GM19324 (cell line): ENCODE results near the gene PSMB8.
A peak's percentile ranks its signal among the peaks of the same experiment; 100 is the strongest.
"Not testable (repeated sequence)": the region's sequence is repeated elsewhere in the genome, so short reads cannot be mapped to it uniquely, and the experiment has no call there.

Experiments
- ATAC-seq: cut with Tn5 transposase; IDR thresholded peaks from one replicate; pipeline ENCODE4 v1.9.1; 2021; ENCODE audit warnings: mild to moderate bottlenecking, moderate library complexity; ENCODE audit not compliant: unreplicated experiment, low FRiP score

Gene PSMB8

DNA sequence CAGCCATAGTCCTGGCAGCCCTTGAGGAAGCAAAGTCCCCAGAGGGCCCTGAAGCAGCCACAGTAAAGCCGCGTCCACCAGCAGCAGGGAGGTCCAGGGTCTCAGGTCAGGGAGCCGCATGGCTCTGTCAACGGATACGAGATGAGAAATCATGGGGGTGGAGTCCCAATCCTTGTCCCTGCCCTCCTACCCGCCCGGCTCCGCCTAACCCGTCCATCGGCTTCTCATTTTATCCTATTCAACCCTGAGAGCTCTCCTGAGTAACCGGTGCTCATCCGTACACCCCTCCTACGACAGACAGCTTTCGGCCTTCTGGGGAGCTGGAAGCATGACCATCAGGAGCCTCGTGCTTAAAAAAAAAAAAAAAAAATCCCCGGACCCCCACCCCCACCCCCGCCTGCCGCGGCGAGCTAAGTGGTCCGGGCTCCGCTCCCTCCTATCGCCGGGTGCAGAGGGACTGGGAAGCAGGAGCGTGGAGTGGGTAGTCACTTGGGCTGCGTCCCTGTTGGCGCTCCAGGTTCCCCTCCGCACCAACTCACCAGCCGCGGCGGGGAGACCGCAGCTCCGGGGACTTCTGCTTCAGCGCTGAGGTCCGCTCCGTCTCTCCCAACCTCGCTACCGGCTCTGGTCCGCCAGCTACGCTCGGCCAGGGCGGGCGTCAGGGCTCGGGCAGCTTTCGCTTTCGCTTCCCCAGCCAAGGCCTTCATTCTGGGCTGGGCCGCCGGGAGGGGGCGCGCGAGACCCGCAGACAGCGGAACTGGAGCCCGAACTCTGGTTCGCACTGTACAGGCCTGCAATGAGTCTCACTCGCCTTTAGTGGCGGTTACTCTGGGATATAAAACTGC, 5.5 kb downstream of the PSMB8 start, which contains the start of gene TAP2:
TSS of gene TAP2 (minus strand) at position 626 of the 845 bp plus-strand sequence. CDS start at position 120, 506 bp downstream.
- ATAC-seq, result peak; percentile 76

DNA sequence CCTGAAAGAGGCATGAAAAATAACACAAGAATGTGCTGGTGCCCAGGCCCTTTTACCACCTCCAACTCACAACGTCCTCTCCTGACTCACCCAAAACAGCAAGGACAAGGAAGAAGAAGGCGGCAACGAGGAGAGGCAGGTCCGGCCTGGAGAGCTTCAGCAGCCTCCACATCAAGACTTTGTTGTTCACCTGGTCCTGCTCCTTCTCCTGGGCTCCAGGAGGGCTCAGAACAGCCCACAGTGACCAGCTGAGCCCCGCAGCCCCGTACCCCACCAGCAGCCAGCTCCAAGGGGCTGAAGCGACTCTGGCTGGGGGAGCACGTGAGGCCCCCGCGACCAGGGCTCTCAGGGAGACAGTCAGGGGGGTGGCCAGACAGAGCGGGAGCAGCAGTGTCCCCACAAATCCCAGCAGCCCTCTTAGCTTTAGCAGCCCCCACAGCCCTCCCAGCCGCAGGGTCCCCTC, 6.2 kb downstream of the PSMB8 start:
- ATAC-seq, result no peak

DNA sequence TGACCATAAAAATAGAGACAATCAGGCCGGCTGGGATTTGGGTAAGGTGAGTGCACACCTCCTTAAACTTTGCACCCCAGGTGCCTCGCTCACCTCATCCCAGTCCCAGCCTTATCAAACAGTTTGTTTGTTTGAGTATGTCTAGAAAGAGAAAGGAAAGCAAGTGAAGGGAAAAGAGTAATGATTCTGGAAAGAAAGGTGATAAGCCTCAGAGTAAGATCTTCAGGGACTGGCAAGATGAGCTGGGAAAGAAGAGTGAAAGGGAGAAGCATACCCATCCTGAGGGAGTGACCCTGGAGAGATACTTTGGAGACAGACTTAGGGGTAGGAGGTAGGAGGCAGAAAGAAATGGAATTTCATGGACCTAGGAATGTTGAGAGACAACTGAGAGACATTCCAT, 7.0 kb downstream of the PSMB8 start:
- ATAC-seq, result no peak

DNA sequence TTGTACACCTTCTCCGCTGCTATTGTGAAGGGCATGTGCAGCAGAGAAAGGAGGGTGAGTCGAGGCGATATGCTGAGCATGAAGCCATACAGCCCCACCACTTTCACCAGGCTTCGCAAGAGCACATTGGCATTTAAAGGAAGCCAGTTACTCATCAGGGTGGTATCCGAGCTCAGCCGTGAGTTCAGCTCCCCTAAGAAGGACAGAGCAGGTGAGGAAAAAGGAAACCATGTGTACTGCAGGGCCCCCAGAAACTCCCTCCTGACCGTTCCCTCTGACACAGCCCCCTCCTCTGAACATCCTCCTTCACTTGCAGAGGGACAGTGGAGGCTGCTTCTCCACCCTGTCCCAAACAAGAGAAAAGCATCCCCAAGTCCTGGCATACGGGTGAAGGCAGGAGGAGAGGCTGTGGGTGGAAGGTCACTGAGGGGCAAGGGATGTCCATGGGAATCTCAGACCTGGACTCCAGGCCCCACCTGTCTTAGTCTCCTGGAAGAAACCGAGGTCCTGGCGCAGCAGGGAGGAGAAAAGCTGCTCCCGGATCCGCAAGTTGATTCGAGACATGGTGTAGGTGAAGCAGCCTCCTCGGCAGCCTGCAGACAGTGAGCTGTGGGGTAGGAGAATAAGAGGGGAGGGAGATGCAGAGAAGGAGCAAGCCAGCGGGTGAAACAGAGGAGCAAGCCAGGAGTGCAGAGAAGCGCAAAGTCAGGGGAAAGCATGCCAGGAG, 8.5 kb downstream of the PSMB8 start:
- ATAC-seq, result no peak

DNA sequence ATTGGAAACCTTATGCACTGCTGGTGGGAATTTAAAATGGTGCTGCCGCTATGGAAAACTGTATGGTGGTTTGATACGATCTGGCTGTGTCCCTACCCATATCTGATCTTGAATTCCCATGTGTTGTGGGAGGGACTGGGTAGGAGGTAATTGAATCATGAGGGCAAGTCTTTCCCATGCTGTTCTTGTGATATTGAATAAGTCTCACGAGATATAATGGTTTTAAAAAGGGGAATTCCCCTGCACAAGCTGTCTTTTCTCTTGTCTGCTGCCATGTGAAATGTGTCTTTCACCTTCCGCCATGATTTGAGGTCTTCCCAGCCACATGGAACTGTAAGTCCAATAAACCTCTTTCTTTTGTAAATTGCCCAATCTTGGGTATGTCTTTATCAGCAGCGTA, 10.2 kb downstream of the PSMB8 start:
- no peak for ATAC-seq

DNA sequence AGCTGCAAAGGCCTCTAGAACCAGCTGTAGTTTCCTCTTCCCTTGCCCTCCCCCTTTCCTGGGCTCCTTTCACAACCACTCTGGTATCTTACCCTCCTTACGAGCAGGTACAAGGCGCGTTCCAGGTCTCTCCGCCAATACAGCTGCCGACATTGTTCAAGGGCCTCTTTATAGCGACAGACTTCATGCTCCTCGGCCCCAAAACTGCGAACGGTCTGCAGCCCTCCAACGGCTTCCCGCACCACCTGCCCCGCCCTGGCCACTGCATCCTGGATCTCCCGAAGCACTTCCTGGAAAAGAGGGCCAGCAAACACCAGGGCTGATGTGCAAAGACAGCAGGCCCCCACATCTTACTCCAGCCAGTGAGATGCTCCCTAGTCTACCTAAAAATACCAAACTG, 11.3 kb downstream of the PSMB8 start:
- no peak for ATAC-seq

DNA sequence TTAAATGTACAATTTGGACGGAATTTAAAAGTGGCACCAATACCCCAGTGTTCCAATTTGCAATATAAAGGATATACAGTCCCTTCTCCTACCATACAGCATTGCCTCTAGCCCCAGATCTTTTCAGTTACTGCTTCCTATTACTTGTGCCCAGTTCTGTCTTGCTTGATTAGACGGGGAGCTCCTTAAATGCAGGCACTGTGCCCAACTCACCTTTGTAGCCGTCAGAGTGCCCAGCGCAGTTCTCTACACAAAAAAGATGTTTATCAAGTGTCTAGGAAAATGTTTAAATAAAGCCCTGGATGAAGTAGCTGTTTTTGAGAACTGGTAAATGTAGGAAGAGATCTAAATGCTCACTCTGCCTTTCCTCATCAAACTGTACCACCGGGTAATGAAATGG, 12.9 kb downstream of the PSMB8 start:
- no peak for ATAC-seq

DNA sequence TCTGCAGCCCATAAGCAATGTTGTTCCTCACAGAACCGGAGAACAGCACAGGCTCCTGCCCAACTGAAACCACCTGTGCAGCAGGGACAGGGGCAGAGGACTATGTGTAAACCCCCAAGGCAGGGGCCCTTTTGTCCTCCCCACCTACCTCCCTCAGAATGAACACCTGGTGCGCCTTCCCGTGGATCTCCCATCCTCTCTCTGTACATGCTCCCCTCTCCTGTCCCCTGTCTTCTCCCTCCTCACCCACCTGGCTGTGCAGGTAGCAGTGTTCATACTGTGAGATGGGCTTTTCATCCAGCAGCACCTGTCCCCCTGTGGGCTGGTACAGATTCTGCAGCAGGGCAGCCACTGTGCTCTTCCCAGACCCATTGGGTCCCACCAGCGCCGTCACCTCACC, 13.8 kb downstream of the PSMB8 start:
- no peak for ATAC-seq

DNA sequence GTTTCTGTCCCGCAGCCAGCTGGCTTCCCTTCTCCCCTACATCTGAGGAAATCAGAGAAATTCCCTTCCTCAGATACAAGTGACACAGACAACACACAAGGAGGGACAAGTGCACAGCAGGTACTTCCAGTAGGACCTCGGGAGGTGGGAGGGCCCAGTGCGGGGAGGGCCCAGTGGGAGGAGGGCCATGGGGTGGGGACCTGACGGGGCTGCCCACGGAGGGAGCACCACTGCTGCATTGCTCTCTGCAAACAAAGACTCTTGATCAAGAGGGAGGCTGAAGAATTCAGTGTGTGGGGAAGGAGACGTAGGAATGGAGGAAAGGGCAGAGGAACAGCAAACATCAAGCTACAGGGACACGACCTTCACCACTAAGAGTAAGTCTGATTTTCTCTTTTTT, 14.4 kb downstream of the PSMB8 start:
- no peak for ATAC-seq

DNA sequence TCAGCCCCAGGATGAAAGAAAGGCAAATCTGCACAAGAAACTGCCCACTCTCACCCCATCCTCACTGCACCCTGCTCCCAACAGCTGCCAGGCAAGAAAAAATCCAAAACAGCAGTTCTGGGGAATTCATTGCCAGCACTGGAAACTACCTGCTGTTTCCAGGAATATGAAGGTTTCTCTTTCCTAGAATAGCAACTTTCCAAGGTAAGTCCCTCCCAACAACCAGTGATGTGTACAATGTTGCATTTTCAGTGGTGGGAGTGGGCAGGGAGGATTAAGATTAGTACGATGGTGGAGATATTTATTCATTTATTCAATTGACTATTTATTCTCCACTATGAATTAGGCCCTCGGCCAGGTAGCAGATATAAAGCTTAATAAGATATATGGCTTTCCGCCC, 16.8 kb downstream of the PSMB8 start:
- ATAC-seq, result no peak

DNA sequence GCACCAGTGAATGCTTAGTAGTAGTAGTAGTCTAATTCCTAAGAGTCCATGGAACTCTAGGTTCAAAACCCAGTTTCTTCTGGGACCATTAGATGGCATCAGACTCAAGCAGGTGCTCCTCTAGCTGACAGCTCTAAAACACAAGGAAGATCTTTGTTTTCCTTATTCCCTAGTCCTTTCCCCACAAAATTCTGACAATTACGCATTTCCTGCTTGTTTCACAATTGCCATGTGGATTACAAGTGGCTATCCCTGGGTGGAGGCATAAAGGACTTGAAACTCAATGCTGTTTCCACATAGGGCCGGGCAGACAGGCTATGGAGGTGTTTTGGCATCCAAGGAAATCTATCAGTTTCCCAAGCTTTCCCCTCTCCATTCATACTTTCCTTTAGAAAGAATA, 17.9 kb downstream of the PSMB8 start:
- no peak for ATAC-seq

DNA sequence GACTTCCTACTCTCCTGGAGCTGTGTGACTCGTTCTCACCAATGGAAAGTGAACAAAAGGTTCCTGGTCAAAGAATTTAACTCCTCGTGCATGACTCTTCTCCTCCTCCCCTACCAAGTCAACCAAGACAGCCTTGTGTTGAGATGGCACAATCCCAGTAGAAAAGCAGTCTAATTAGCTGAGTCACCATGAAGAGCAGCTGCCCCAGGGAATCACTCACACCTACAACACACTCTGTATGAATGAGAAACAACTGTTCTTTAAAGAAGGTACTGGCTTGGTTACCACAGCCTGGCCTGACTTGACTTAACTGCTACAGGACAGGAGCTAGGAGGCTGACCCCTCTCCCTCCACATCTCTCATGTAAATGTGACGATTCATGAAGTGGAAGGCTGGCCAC, 24.1 kb downstream of the PSMB8 start:
- ATAC-seq, result no peak

DNA sequence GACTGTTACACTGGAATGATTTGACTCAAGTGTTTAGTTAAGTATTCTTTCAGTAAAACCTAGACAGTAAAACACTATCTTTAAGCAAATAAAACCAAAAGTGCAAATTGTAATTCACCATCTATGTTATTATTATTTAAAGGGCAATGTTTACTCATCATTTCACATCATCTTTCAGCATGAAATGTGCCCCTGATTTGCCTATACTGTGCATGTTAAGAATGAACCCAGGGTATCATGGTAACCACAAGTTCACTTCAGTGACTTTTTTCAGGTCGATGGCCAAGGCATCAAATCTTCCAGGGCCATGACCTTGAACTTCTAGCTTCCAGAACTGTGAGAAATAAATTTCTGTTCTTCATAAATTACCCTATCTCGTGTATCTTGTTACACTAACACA, 25.0 kb downstream of the PSMB8 start:
- ATAC-seq, result no peak

DNA sequence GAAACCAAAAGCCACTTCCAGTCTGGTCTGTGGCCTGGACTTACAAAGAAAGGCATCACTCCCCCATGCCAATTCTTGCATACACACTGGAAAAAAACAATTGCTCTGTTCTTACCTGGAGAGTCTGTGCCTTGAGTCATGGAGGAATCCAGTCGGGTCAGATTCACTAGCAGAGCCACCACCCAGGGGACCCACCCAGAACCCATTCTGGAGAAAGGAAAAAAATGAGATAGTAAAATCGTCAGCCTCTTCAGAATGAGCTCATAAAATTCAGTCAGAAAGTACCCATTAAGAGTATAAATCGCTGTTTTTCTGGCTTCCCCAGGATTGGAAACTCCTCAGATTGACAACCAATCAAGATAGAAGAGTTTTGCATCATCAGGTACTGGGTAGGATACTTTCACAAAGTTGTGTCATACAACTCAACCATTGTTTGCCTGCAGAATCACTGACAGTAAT, 27.1 kb downstream of the PSMB8 start, which contains the start of gene HLA-DOB:
TSS of gene HLA-DOB (minus strand) at position 257 of the 459 bp plus-strand sequence. CDS start at position 206, 51 bp downstream.
- ATAC-seq, result peak; percentile 39

DNA sequence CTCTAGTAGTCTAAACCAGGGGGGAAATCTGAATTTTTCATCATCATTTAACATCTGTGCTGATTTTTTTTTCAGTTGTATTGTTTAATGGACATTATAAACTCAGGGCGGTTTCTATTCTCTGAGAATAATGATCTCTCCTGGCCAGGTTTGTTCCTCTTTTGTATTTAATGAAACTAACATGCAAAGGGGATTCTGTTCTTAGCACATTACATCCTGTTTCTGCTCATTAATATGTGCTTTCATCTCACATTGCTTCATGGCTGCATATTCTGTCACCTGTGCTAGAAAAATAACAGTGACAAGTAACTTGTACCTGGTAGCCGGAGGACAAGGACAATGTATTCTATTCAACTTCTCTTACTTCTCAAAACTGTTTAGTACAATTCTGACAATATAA, 27.9 kb downstream of the PSMB8 start:
- ATAC-seq, result peak; percentile 63

DNA sequence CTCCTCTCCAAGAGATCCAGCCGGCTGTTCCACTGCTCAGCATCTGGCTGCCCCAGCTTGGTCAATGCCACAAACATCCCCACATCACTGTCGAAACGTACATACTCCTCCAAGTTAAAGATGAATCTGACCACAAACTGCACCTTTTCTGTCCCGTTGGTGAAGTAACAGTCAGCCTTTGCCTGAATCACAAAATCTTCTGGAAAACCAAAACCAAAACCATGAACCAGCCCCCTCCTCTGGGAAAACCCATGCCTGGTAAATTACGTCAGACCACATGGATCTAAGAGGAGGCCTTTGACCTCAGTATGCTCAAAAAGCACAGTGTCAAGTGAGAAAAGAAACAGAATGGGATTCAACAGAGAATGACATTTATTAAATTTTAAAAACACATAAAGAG, 28.7 kb downstream of the PSMB8 start:
- ATAC-seq, result no peak

DNA sequence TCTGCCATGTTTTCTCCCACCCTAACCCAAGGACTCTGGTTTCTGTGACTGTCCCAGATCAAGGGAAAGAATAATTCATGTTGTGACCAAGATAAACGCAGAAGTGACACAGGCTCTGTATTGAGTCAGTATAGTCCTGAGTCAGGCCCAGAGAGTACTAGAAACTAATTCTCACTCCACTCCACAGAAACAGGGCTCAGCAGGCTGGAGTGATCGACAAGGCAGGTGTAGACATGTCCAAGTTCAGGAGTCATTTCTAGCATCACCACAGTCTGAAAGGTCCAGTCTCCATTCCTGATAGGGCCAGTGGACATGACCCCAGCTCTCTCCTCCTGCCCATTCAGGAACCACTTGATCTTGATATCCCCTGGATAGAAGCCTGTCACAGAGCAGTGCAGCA, 29.7 kb downstream of the PSMB8 start:
- no peak for ATAC-seq

DNA sequence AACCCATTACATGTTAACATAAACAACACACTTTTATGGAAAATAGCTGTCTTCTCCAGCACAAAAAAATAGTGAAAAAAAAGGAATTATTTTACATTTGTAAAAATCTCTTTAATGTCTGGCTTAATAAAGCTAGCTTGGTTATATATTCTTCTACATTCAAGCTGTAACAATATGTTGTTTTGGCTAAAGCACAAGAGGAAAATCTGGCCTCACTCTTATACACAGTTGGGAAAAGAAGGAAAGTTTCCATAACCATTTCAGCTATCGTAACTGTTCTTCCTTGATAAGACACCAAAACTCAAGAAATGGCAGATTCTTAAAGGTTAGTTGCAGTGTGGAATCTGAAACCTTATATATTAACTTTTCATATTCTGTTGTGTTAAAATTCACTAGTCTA, 34.7 kb downstream of the PSMB8 start:
- no peak for ATAC-seq

DNA sequence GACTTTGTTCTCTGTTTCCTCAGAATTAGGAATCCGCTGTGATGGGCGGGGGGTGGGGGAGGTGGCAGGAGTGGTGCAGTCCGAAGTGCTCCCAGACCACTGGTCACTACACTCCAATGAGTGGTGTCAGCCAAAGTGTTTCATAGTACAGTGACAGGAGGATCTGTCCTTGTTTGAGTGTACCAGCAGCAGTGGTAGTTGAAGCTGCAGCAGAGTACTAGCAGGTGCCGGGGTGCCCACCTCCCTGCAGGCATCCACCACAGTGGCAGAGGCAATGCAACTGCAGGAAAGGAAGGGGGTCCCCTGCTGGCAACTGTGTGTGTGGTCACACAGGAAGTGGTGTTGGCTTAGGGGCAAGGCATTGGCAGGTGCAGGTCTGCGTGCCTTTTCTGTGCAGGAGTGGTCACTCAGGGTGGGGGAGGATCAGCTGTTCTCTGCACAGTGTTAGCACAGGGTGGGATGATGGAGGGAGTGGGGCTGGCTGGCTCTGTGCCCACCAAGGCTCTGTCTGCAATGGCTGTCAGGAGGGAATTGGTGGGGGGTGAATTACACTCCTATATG, 36.7 kb downstream of the PSMB8 start:
- ATAC-seq, result no peak

DNA sequence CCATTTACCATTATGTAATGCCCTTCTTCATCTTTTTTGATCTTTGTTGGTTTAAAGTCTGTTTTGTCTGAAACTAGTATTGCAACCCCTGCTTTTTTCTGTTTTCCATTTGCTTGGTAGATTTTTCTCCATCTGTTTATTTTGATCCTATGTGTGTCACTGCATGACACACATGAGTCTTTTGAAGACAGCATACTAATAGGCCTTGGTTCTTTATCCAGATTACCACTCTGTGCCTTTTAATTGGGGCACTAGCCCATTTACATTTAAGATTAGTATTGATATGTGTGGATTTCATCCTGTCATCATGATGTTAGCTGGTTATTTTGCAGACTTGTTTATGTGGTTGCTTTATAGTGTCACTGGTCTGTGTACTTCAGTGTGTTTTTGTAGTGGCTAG, 38.4 kb downstream of the PSMB8 start:
- ATAC-seq, result not testable (repeated sequence)

DNA sequence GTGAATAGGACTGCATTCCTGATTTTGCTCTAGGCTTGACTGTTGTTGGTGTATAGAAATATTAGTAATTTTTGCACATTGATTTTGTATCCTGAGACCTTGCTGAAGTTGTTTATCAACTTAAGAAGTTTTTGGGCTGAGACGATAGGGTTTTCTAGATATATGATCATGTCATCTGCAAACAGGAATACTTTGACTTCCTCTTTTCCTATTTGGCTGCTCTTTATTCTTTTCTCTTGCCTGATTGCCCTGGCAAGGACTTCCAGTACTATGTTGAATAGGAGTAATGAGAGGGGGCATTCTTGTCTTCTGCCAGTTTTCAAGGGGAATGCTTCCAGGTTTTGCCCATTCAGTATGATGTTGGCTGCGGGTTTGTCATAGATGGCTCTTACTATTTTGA, 40.4 kb downstream of the PSMB8 start:
- ATAC-seq, result no peak
